Diencephalon (tissue), 1 donor: ENCODE data around the gene B3GNT5. TPM values are rescaled to one million over a fixed set of nuclear protein-coding genes. Genes with fewer than 3 reads are reported as not detected.

Experiments used
- small RNA-seq: library from RNA; depleted of rRNA; stranded (forward); fragments of <200 nt; gene quantifications from one replicate; pipeline ENCODE3, GENCODE V24; 2014
- total RNA-seq: library from RNA; depleted of rRNA; stranded (reverse); fragments of >200 nt; gene quantifications from one replicate; pipeline ENCODE4 v1.2.3, GENCODE V29; 2014

B3GNT5 gene, protein sequence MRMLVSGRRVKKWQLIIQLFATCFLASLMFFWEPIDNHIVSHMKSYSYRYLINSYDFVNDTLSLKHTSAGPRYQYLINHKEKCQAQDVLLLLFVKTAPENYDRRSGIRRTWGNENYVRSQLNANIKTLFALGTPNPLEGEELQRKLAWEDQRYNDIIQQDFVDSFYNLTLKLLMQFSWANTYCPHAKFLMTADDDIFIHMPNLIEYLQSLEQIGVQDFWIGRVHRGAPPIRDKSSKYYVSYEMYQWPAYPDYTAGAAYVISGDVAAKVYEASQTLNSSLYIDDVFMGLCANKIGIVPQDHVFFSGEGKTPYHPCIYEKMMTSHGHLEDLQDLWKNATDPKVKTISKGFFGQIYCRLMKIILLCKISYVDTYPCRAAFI
- total RNA-seq, result 22.6 TPM

DNA sequence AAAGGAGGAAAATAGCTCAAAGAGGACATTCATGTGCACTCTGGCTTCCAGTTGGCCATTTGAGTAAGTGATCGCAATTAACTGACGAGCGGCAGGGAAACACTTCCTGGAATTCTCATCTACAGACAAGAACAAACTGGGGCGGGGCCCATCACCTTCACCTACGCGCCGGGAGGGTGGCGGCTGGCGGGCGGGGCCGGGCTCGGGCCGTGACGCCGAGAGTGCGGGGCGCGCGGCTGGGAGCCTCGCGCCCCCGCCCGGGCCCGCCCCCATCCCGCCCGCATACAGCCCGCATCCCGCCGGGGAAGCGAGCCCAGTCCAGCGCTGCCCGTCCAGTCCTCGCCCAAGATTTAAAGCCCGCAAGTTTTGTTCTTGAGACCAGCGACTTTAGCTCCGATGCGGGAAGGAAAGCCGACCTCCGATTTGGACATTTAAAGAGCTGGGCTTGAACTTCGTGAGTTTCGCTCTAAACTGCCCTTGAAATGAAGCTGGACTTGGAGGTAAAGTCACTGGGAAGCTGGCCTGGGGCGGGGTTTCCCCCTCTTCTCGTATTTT lies at the start of gene B3GNT5:
Gene B3GNT5 (plus strand): TSS at position 281 of the 555 bp plus-strand sequence. CDS start 16,546 bp downstream, outside the sequence.

Small RNAs within 50 kb of the gene (small RNA-seq; reads per million reads assigned to genes)
- not detected for gene RNA5SP151

Other genes starting within 250 kb of the B3GNT5 start
- 36.7 TPM for gene MCCC1, start 153.8 kb upstream of the B3GNT5 start, total RNA-seq
- gene LAMP3, start 90.5 kb upstream of the B3GNT5 start, total RNA-seq, result 0.23 TPM
- 60.9 TPM for gene MCF2L2, start 175.4 kb downstream of the B3GNT5 start, total RNA-seq